ENCODE results near the gene TEX29.

The TEX29 gene

GRCh38 chr13:111315347-111315995 lies 5.0 kb upstream of the TEX29 start:
- no peak for TF ChIP-seq CTCF (IDR thresholded peaks at IDR 0.05; ENCODE audit: low read depth, low read length)
- H3K36me3 ChIP-seq = no peaks in the 10 kb centered on the region
- H3K9me3 ChIP-seq (ENCODE audit: severe bottlenecking) = peaks cover 13% of the 10 kb centered on the region
- H3K4me3 ChIP-seq (ENCODE audit: low read depth, low read length) = no peak overlapping the region
- DNase-seq = no peak
- peaks cover 60% of the 10 kb centered on the region for H3K27me3 ChIP-seq (ENCODE audit: insufficient read depth, low read depth, severe bottlenecking)
- no peak overlapping the region for H3K27ac ChIP-seq

GRCh38 chr13:111316161-111316730 lies 4.2 kb upstream of the TEX29 start:
- no peak for TF ChIP-seq CTCF (IDR thresholded peaks at IDR 0.05; ENCODE audit: low read depth, low read length)
- no peak for DNase-seq
- Histone ChIP-seq H3K4me3 (ENCODE audit: low read depth, low read length) (no peak overlapping the region), H3K27me3 (ENCODE audit: insufficient read depth, low read depth, severe bottlenecking) (peaks cover 66% of the 10 kb centered on the region), H3K36me3 (no peaks in the 10 kb centered on the region), H3K27ac (no peak overlapping the region), H3K9me3 (ENCODE audit: severe bottlenecking) (peaks cover 13% of the 10 kb centered on the region)

GRCh38 chr13:111317042-111317550 lies 3.3 kb upstream of the TEX29 start:
- DNase-seq = no peak
- Histone ChIP-seq H3K9me3 (ENCODE audit: severe bottlenecking) (peaks cover 11% of the 10 kb centered on the region), H3K27me3 (ENCODE audit: insufficient read depth, low read depth, severe bottlenecking) (peaks cover 74% of the 10 kb centered on the region), H3K36me3 (no peaks in the 10 kb centered on the region), H3K27ac (no peak overlapping the region), H3K4me3 (ENCODE audit: low read depth, low read length) (no peak overlapping the region)
- TF ChIP-seq CTCF (IDR thresholded peaks at IDR 0.05; ENCODE audit: low read depth, low read length) = no peak

GRCh38 chr13:111317571-111318345 lies 2.7 kb upstream of the TEX29 start:
- no peak overlapping the region for H3K4me3 ChIP-seq (ENCODE audit: low read depth, low read length)
- H3K27ac ChIP-seq = no peak overlapping the region

GRCh38 chr13:111318386-111318785 lies 2.1 kb upstream of the TEX29 start:
- H3K27me3 ChIP-seq (ENCODE audit: insufficient read depth, low read depth, severe bottlenecking) = peaks cover 87% of the 10 kb centered on the region
- no peak for TF ChIP-seq CTCF (IDR thresholded peaks at IDR 0.05; ENCODE audit: low read depth, low read length)
- H3K9me3 ChIP-seq (ENCODE audit: severe bottlenecking) = peaks cover 1% of the 10 kb centered on the region
- no peak overlapping the region for H3K4me3 ChIP-seq (ENCODE audit: low read depth, low read length)
- H3K27ac ChIP-seq = no peak overlapping the region
- H3K36me3 ChIP-seq = no peaks in the 10 kb centered on the region
- DNase-seq = no peak

More at GRCh38 chr13:111317571-111318345, 2.7 kb upstream of the TEX29 start:
- no peaks in the 10 kb centered on the region for H3K36me3 ChIP-seq
- no peak for DNase-seq
- peaks cover 7% of the 10 kb centered on the region for H3K9me3 ChIP-seq (ENCODE audit: severe bottlenecking)
- TF ChIP-seq CTCF (IDR thresholded peaks at IDR 0.05; ENCODE audit: low read depth, low read length) = no peak
- H3K27me3 ChIP-seq (ENCODE audit: insufficient read depth, low read depth, severe bottlenecking) = peaks cover 81% of the 10 kb centered on the region
